A549 treated with RU486 at 1 μM for 4 hours (cell line): ENCODE data around the gene C16orf54. TPM values are rescaled to one million over a fixed set of nuclear protein-coding genes. Genes with fewer than 3 reads are reported as not detected.

Experiments used
- total RNA-seq: library from RNA; stranded (reverse); fragments of 200-300 nt; extraction: Qiagen RNA extraction; gene quantifications from 5 replicates; pipeline ENCODE4 v1.2.3, GENCODE V29; 2022; ENCODE audit warnings: low read depth

Gene C16orf54, protein sequence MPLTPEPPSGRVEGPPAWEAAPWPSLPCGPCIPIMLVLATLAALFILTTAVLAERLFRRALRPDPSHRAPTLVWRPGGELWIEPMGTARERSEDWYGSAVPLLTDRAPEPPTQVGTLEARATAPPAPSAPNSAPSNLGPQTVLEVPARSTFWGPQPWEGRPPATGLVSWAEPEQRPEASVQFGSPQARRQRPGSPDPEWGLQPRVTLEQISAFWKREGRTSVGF
- not detected in 5 replicates for total RNA-seq

DNA sequence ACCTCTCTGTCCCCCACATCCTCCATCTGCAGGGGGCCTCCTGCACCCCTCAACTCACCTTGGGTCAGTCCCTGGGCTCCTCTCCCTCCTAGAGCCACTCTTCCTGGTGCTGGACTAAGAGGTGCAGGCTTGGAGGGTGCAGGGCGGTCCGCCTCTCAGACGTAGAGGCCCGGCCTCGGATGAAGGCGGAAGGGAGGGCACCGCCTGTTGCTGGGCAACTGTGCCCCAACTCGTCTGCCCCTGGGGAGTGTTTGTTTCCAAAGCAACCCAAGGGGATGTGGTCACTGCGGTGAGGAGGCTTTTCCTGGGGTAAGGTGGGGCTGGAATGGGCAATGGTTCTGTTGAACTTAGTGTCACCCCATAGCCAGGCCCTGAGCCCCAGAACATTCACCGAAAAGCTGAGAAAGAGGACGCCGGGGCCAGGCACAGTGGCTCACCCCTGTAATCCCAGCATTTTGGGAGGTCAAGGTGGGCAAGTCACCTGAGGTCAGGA lies at the start of gene C16orf54:
Gene C16orf54, minus strand, starts transcription at position 138 of the 493 bp plus-strand sequence. CDS start 1,039 bp downstream, outside the sequence.

DNA sequence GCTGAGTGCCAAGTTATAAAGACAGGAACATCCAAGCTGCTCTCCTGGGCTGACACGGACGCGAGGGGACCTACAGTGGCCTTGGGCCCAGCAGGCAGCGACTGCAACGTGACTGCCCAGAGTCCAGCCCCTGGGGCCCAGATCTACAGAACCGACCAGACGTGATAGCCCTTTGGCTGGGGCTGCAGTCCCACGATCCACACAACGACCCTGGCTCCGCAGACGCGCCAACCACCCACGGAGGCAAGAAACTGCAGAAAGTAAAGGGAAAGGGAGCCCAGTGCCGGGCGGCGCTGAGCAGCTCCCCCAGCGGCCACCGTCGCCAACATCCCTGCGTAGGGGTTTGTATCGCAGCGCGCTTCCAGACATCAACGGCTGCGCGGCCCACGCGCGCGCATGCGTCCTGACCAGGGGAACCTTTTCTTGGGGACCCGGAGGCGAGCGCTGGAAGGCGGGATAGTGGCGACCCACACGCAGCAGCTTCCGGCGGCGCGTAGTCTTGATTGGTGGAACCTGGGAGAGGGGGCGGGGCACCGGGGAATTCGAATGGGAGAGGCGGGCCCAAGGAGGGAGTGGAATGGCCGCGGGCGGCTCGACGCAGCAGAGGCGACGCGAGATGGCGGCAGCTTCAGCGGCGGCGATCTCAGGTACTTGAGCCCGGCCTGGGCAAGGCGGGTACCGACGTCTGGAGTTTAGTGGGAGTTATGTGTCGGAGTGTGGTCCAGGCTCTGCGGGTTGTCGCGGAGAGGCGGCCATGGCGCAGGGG lies 44.6 kb upstream of the C16orf54 start, which contains the start of gene KIF22:
Gene KIF22, plus strand, starts transcription at position 569 of the 766 bp plus-strand sequence. Its CDS starts 9 bp downstream, at position 578.

DNA sequence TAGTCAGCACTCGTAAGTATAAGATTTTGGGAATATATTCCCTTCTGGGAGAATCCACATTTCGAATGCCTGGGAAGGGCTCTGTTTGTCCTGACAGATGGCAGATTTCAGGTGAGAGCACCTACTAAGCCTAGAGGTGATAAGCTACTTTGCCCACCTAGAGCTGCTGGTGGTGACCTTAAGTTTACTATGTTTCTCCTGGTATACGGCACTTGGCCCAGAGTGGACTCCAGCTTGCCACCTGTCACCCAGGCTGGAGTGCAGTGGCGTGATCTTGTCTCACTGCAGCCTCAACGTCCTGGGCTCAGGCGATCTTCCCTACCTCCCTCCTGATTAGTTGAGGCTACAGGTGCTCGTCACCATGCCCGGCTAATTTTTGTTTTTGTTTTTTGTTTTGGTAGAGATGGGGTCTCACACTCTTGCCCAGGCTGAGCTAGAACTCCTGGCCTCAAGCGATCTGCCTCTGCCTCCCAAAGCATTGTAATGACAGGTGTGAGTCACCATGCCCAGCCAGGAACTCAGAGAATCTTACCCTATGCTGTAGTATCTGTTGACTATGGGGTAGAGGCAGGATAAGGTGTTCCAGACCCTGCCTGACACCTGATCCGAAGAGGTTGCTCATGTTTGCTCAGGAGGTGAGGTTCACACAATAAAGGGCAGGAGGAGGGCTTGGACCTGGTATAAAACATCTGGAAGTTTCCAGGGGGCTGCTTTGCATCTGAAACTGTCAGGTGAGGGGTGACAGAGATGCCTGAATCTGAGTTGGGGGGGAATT lies 32.0 kb upstream of the C16orf54 start, which contains the start of gene ZG16:
Gene ZG16, plus strand, starts transcription at position 681 of the 775 bp plus-strand sequence. CDS start 1,011 bp downstream, outside the sequence.

Other genes starting within 250 kb of the C16orf54 start
- 21.7 to 44.3 TPM (median 32.3 TPM) in 5 replicates for gene NPIPB12, start 239.6 kb downstream of the C16orf54 start, total RNA-seq
- 0.01 TPM in 1 of 5 replicates, not detected in the others for gene SPN, start 82.7 kb downstream of the C16orf54 start, total RNA-seq
- 0.70 to 1.1 TPM (median 1.0 TPM) in 5 replicates for gene QPRT, start 66.8 kb downstream of the C16orf54 start, total RNA-seq
- gene ZG16, start 32.3 kb upstream of the C16orf54 start, total RNA-seq, result not detected in 5 replicates
- 82.7 to 99.4 TPM (median 93.4 TPM) in 5 replicates for gene KIF22, start 44.8 kb upstream of the C16orf54 start, total RNA-seq
- gene MAZ, start 60.5 kb upstream of the C16orf54 start, total RNA-seq, result 161 to 190 TPM (median 174 TPM) in 5 replicates
- gene PRRT2, start 66.2 kb upstream of the C16orf54 start, total RNA-seq, result 0.30 to 0.66 TPM (median 0.47 TPM) in 5 replicates
- gene PAGR1, start 70.2 kb upstream of the C16orf54 start, total RNA-seq, result 38.1 to 50.7 TPM (median 43.2 TPM) in 5 replicates
- 104 to 131 TPM (median 118 TPM) in 5 replicates for gene MVP, start 74.5 kb upstream of the C16orf54 start, total RNA-seq
- gene CDIPT, start 117.2 kb upstream of the C16orf54 start, total RNA-seq, result 61.8 to 108 TPM (median 95.9 TPM) in 5 replicates
- gene SEZ6L2, start 153.6 kb upstream of the C16orf54 start, total RNA-seq, result 17.9 to 25.3 TPM (median 20.4 TPM) in 5 replicates
- 18.0 to 30.1 TPM (median 26.7 TPM) in 5 replicates for gene ASPHD1, start 154.5 kb upstream of the C16orf54 start, total RNA-seq
- gene KCTD13, start 180.2 kb upstream of the C16orf54 start, total RNA-seq, result 14.4 to 23.0 TPM (median 19.8 TPM) in 5 replicates
- gene TMEM219, start 216.1 kb upstream of the C16orf54 start, total RNA-seq, result 80.4 to 105 TPM (median 102 TPM) in 5 replicates
- 26.3 to 36.4 TPM (median 33.8 TPM) in 5 replicates for gene TAOK2, start 227.9 kb upstream of the C16orf54 start, total RNA-seq
- 13.7 to 15.6 TPM (median 14.3 TPM) in 5 replicates for gene HIRIP3, start 249.6 kb upstream of the C16orf54 start, total RNA-seq